Measurements from ENCODE around the gene PMIS2. TPM values are rescaled to one million over a fixed set of nuclear protein-coding genes. Genes with fewer than 3 reads are reported as not detected.

The PMIS2 gene
- total RNA-seq, 1 experiment from 2014 or later = not detected

DNA sequence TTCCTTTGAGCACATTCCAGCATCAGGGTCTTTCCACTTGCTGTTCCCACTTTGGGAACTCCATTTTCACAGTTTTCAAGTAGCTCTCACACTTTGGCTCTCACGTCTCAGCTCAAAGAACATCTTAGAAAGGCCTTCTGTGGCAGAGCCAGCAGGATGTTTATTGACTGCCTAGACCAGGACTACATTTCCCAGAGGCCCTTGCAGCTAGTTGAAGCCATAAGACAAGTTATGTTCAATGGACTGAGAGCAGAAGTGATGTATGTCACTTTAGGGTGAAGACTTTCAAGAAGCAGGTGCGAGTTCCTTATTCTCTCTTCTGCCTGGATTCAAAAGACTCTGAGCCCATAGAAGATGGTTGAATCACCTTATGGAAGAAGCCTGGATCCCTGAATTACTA is 22.3 kb downstream of the PMIS2 start:
- peaks cover 5% of the 10 kb centered on the region; the same call in 1 of the 2 replicates for H3K79me2 ChIP-seq (ENCODE audit: insufficient read depth, low read length)
- intact Hi-C loops (cut with micrococcal nuclease) = no loop called here
- ChIA-PET RAD21 (ENCODE audit: low non-redundant PET in 1 of 2, low total read pairs in 2 of 2, uncharacterized antibody in 2 of 2, unreplicated experiment in 2 of 2) (no interaction called here), CTCF (no interaction called here), POLR2A (interaction anchor here (0.6 kb wide), 1 partner anchor 98 kb away, joined by 3 read pairs; no protein-coding TSS in a partner anchor)
- no peak overlapping the region for H3K9ac ChIP-seq (ENCODE audit: low read length)
- BruUV-seq (replicated peaks) = no TSS peak
- H3K9me2 ChIP-seq (ENCODE audit: insufficient read depth) = no peaks in the 10 kb centered on the region
- no peak overlapping the region for H3K27ac ChIP-seq (ENCODE audit: low read depth, low read length)
- ATAC-seq (no peak), DNase-seq (ENCODE audit: low read depth, low spot score) (no peak)
- no peaks in the 10 kb centered on the region for H3K27me3 ChIP-seq (ENCODE audit: insufficient read depth, low read length)
- no peak overlapping the region for H3K4me3 ChIP-seq (replicated peaks in 1 of 2; ENCODE audit: low read depth in 1 of 2, low read length in 2 of 2)
- H2AFZ ChIP-seq (ENCODE audit: low read depth, low read length, poor library complexity, severe bottlenecking) = no peak overlapping the region
- TF ChIP-seq JUND (IDR thresholded peaks at IDR 0.05) = no peak
- TF ChIP-seq, protein P1, sequence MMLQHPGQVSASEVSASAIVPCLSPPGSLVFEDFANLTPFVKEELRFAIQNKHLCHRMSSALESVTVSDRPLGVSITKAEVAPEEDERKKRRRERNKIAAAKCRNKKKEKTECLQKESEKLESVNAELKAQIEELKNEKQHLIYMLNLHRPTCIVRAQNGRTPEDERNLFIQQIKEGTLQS (IDR thresholded peaks at IDR 0.05) = no peak
- TF ChIP-seq YY1 (IDR thresholded peaks at IDR 0.05; ENCODE audit: extremely low read depth, insufficient replicate concordance, low read depth, low read length) = no peak
- TF ChIP-seq TCF7L2 (IDR thresholded peaks at IDR 0.05; ENCODE audit: borderline replicate concordance, extremely low read depth, insufficient read depth, insufficient read length) = no peak
- no peak for TF ChIP-seq ELF1 (IDR thresholded peaks at IDR 0.05; ENCODE audit: borderline replicate concordance, low read depth)
- no peak for TF ChIP-seq POLR2A (IDR thresholded peaks at IDR 0.05; ENCODE audit: borderline replicate concordance, extremely low read depth, insufficient read depth, insufficient read length)
- no peak for TF ChIP-seq SIN3A (IDR thresholded peaks at IDR 0.05; ENCODE audit: low read depth)
- no peak for TF ChIP-seq CBX3 (IDR thresholded peaks at IDR 0.05; ENCODE audit: low read depth)
- no peak for TF ChIP-seq EZH2phosphoT487 (IDR thresholded peaks at IDR 0.05; ENCODE audit: borderline replicate concordance)
- TF ChIP-seq EGR1 (IDR thresholded peaks at IDR 0.05; ENCODE audit: low read depth) = no peak
- TF ChIP-seq, protein P2, sequence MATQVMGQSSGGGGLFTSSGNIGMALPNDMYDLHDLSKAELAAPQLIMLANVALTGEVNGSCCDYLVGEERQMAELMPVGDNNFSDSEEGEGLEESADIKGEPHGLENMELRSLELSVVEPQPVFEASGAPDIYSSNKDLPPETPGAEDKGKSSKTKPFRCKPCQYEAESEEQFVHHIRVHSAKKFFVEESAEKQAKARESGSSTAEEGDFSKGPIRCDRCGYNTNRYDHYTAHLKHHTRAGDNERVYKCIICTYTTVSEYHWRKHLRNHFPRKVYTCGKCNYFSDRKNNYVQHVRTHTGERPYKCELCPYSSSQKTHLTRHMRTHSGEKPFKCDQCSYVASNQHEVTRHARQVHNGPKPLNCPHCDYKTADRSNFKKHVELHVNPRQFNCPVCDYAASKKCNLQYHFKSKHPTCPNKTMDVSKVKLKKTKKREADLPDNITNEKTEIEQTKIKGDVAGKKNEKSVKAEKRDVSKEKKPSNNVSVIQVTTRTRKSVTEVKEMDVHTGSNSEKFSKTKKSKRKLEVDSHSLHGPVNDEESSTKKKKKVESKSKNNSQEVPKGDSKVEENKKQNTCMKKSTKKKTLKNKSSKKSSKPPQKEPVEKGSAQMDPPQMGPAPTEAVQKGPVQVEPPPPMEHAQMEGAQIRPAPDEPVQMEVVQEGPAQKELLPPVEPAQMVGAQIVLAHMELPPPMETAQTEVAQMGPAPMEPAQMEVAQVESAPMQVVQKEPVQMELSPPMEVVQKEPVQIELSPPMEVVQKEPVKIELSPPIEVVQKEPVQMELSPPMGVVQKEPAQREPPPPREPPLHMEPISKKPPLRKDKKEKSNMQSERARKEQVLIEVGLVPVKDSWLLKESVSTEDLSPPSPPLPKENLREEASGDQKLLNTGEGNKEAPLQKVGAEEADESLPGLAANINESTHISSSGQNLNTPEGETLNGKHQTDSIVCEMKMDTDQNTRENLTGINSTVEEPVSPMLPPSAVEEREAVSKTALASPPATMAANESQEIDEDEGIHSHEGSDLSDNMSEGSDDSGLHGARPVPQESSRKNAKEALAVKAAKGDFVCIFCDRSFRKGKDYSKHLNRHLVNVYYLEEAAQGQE (IDR thresholded peaks at IDR 0.05; ENCODE audit: low read depth) = no peak
- no peak for TF ChIP-seq FOSL1 (IDR thresholded peaks at IDR 0.05; ENCODE audit: low read depth)
- TF ChIP-seq ZFX (IDR thresholded peaks at IDR 0.05) = no peak
- no peak for TF ChIP-seq ZNF274 (IDR thresholded peaks at IDR 0.05; ENCODE audit: low read depth, low read length)
- H3K9me3 ChIP-seq (ENCODE audit: control insufficient read depth in 1 of 2, insufficient read depth in 1 of 2, low read depth in 1 of 2, low read length in 2 of 2) = peaks cover 0 to 3% of the 10 kb centered on the region in 2 experiments; a peak in 1 of 4 replicates
- H4K20me1 ChIP-seq (ENCODE audit: insufficient read depth) = no peaks in the 10 kb centered on the region
- H3K4me2 ChIP-seq (ENCODE audit: low read length) = no peak overlapping the region
- no peaks in the 10 kb centered on the region for H3K36me3 ChIP-seq (ENCODE audit: control insufficient read depth in 1 of 2, insufficient read depth in 2 of 2, low read length in 2 of 2)
- H3K4me1 ChIP-seq (ENCODE audit: control insufficient read depth in 1 of 2, insufficient read depth in 2 of 2, low read length in 2 of 2) = peaks cover 8 to 20% of the 10 kb centered on the region in 2 experiments

Measured in HCT116 (cell line).